PC-3 (cell line): ENCODE measurements around the gene BCAR3.

Experiments used
- CTCF ChIP-seq: fragments of 300-600 bp; sonication (generic); conservative IDR thresholded peaks from 2 replicates; pipeline ENCODE4 v1.5.1; 2017; ENCODE audit warnings: antibody characterized with exemption, low read depth, mild to moderate bottlenecking, low read length
- EZH2phosphoT487 ChIP-seq: fragments of 300-600 bp; sonication (generic); IDR thresholded peaks from 2 replicates; pipeline ENCODE4 v1.6.1; 2018; ENCODE audit warnings: mild to moderate bottlenecking, antibody characterized with exemption, low read length, borderline replicate concordance

GRCh38 chr1:93665015-93665414 lies 16.6 kb downstream of the BCAR3 start:
- TF ChIP-seq CTCF (no peak), EZH2phosphoT487 (no peak)
